Left lung (tissue), 10 donors: ENCODE results near the gene POLE2. TPM values are rescaled to one million over a fixed set of nuclear protein-coding genes. Genes with fewer than 3 reads are reported as not detected.

Source experiments
- ATAC-seq: fragments of 200-7000 bp; cut with Tn5 transposase; one replicate; pipeline ENCODE4 v1.9.1; 2020; ENCODE audit warnings: moderate library complexity
- DNase-seq, 4 donors: peaks; one replicate each; pipeline ENCODE4 v3.0.0-alpha.2; 2013 to 2020
- H3K27ac ChIP-seq, 2 donors: fragments of 200-600 bp; sonication (generic) in 1 of 2; one replicate each; pipeline versions ENCODE4 v1.5.0 to v1.8.0; 2020 to 2021
- H3K27me3 ChIP-seq, 2 donors: fragments of 200-600 bp; sonication (generic) in 1 of 2; one replicate each; pipeline versions ENCODE4 v1.5.0 to v1.8.0; 2020 to 2021
- H3K36me3 ChIP-seq, 2 donors: fragments of 200-600 bp; sonication (generic) in 1 of 2; one replicate each; pipeline versions ENCODE4 v1.5.0 to v1.8.0; 2020 to 2021
- H3K4me1 ChIP-seq, 2 donors: fragments of 200-600 bp; one replicate each; pipeline ENCODE4 v1.8.0; 2021
- H3K4me3 ChIP-seq, 2 donors: fragments of 200-600 bp; sonication (generic) in 1 of 2; one replicate each; pipeline versions ENCODE4 v1.5.0 to v1.8.0; 2020 to 2021; ENCODE audit warnings: mild to moderate bottlenecking in 1 of 2
- H3K9me3 ChIP-seq, 2 donors: fragments of 200-600 bp; sonication (generic) in 1 of 2; one replicate each; pipeline versions ENCODE4 v1.5.0 to v1.8.0; 2020 to 2021
- CTCF ChIP-seq, 2 donors: fragments of 200-600 bp; sonication (generic) in 1 of 2; IDR thresholded peaks; one replicate each; pipeline versions ENCODE4 v1.5.0 to v1.8.0; 2021; ENCODE audit warnings: antibody characterized with exemption in 2 of 2
- intact Hi-C, 2 donors: fragments of 100-400 bp; cut with DNase I; formaldehyde crosslinking; loops; one replicate each; pipeline versions ENCODE4 v1.11.2 to v1.14.2; 2022
- polyA plus RNA-seq, 6 donors: library from polyadenylated mRNA; unstranded; fragments of 120-200 nt; gene quantifications; one replicate each; pipeline ENCODE4 v1.2.1, GENCODE V29; 2013; ENCODE audit not compliant: insufficient read length in 6 of 6
- total RNA-seq, 2 donors: library from RNA; stranded (reverse); fragmentation: NEBNext Ultra II Directional; extraction: Animal tissue kit (Norgen Biotek cat#: 25700); gene quantifications; one replicate each; pipeline ENCODE4 v1.2.1, GENCODE V29; 2021
- donor health status: DM: no; HTN: yes; CAD: no.
- donor health status: DM: no; HTN: no; CAD: no.

The POLE2 gene
- total and polyA plus RNA-seq, 8 donors: 6.4 to 27.3 (median 23.0) TPM

- TF ChIP-seq CTCF (IDR thresholded peaks at IDR 0.05): no peak
- Histone ChIP-seq H3K27me3 (no peaks in the 10 kb centered on the region), H3K4me3 (no peak overlapping the region), H3K27ac (no peak overlapping the region), H3K9me3 (no peaks in the 10 kb centered on the region), H3K36me3 (peaks cover 0 to 31% of the 10 kb centered on the region in 2 donors), H3K4me1 (peaks cover 2 to 16% of the 10 kb centered on the region in 2 donors)
- ATAC-seq (no peak), DNase-seq (no peak)
- intact Hi-C loops: no loop called here
Observed at GRCh38 chr14:49614196-49614595, 73.8 kb downstream of the POLE2 start.

DNA sequence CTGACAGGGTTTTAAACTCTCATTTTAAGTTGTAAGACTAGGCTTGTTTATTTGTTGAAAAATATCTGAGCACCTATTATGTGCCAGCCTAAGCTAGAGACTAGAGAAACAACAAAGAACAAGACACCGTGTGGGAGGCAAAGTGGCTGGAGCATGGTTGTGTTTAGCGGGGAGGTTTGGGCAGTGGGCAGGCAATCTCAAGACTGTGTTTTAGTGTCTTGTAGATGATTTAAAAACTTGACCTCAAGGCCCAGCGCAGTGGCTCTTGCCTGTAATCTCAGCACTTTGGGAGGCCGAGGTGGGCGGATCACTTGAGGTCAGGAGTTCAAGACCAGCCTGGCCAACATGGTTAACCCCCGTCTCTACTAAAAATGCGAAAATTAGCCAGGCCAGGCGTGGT is 75.3 kb downstream of the POLE2 start:
- Histone ChIP-seq H3K36me3 (peaks cover 0 to 22% of the 10 kb centered on the region in 2 donors), H3K4me1 (peaks cover 0 to under 1% of the 10 kb centered on the region in 2 donors), H3K27me3 (no peaks in the 10 kb centered on the region), H3K4me3 (no peak overlapping the region), H3K9me3 (no peaks in the 10 kb centered on the region), H3K27ac (no peak overlapping the region)
- no peak for ATAC-seq
- intact Hi-C loops: no loop called here
- DNase-seq: no peak
- TF ChIP-seq CTCF (IDR thresholded peaks at IDR 0.05): no peak

GRCh38 chr14:49612251-49612650 is 75.8 kb downstream of the POLE2 start:
- no peak overlapping the region for H3K27ac ChIP-seq
- TF ChIP-seq CTCF (IDR thresholded peaks at IDR 0.05): no peak
- ATAC-seq (no peak), DNase-seq (no peak)
- no peaks in the 10 kb centered on the region for H3K9me3 ChIP-seq
- H3K4me3 ChIP-seq: no peak overlapping the region
- H3K36me3 ChIP-seq: peaks cover 0 to 20% of the 10 kb centered on the region in 2 donors
- intact Hi-C loops: no loop called here
- H3K27me3 ChIP-seq: no peaks in the 10 kb centered on the region
- no peaks in the 10 kb centered on the region for H3K4me1 ChIP-seq

- no peak for ATAC-seq
- H3K4me3 ChIP-seq: no peak overlapping the region
- intact Hi-C loops: no loop called here
- no peaks in the 10 kb centered on the region for H3K9me3 ChIP-seq
- no peak for DNase-seq
- no peaks in the 10 kb centered on the region for H3K4me1 ChIP-seq
- no peak for TF ChIP-seq CTCF (IDR thresholded peaks at IDR 0.05)
- no peak overlapping the region for H3K27ac ChIP-seq
- H3K36me3 ChIP-seq: peaks cover 0 to 27% of the 10 kb centered on the region in 2 donors
- H3K27me3 ChIP-seq: no peaks in the 10 kb centered on the region
Observed at GRCh38 chr14:49607583-49607982, 80.4 kb downstream of the POLE2 start.

GRCh38 chr14:49598485-49599300 is 89.3 kb downstream of the POLE2 start, which contains the start of gene LRR1:
Gene LRR1, plus strand, starts transcription at chr14:49598940. Its CDS starts 81 bp downstream, at chr14:49599021.
- DNase-seq: peak; percentile 86 to 98 (median 92)
- peak; percentile 91 for ATAC-seq
- Histone ChIP-seq H3K27ac (peak within 1 kb of the TSS; percentile 97 to 98), H3K9me3 (no peaks in the 10 kb centered on the region), H3K4me1 (peaks cover 5 to 23% of the 10 kb centered on the region in 2 donors), H3K36me3 (peaks cover 0 to 9% of the 10 kb centered on the region in 2 donors), H3K27me3 (no peaks in the 10 kb centered on the region), H3K4me3 (peak within 1 kb of the TSS; percentile 68 to 95)
- intact Hi-C loops: no loop called here
- TF ChIP-seq CTCF (IDR thresholded peaks at IDR 0.05): no peak
